ENCODE results near the gene VAMP8. TPM values are rescaled to one million over a fixed set of nuclear protein-coding genes. Genes with fewer than 3 reads are reported as not detected.

VAMP8 gene
- total RNA-seq, 1 experiment from 2014 or later: not detected

- no peaks in the 10 kb centered on the region for H3K9me3 ChIP-seq (ENCODE audit: low read depth, low read length, poor library complexity, severe bottlenecking)
- no peaks in the 10 kb centered on the region for H3K4me1 ChIP-seq (ENCODE audit: insufficient read depth, low read length, poor library complexity, severe bottlenecking)
- BruUV-seq (replicated peaks): no TSS peak
- POLR2A ChIA-PET (ENCODE audit: low non-redundant PET): no interaction called here
- no peak overlapping the region for H3K27ac ChIP-seq (ENCODE audit: low read depth, low read length, poor library complexity, severe bottlenecking)
- intact Hi-C loops (cut with micrococcal nuclease; ENCODE audit: unreplicated experiment): no loop called here
- H3K4me3 ChIP-seq (ENCODE audit: low read depth, low read length, poor library complexity, severe bottlenecking): no peak overlapping the region
- DNase-seq (ENCODE audit: low spot score): no peak
- TF ChIP-seq CTCF (conservative IDR thresholded peaks at IDR 0.05; ENCODE audit: low read depth, low read length): no peak
- TF ChIP-seq EZH2 (IDR thresholded peaks at IDR 0.05; ENCODE audit: borderline replicate concordance, low read depth, low read length, poor library complexity, severe bottlenecking): no peak
- CTCF ChIA-PET: no interaction called here
- no peaks in the 10 kb centered on the region for H3K27me3 ChIP-seq (replicated peaks; ENCODE audit: insufficient read depth, low read depth, low read length, poor library complexity)
- H3K36me3 ChIP-seq (ENCODE audit: insufficient read depth, low read length, poor library complexity, severe bottlenecking): peaks cover 90% of the 10 kb centered on the region
Measured at GRCh38 chr2:85623991-85624390, 46.6 kb downstream of the VAMP8 start.

GRCh38 chr2:85628658-85629057 lies 51.3 kb downstream of the VAMP8 start:
- no peak for DNase-seq (ENCODE audit: low spot score)
- no peaks in the 10 kb centered on the region for H3K9me3 ChIP-seq (ENCODE audit: low read depth, low read length, poor library complexity, severe bottlenecking)
- H3K27ac ChIP-seq (ENCODE audit: low read depth, low read length, poor library complexity, severe bottlenecking): no peak overlapping the region
- POLR2A ChIA-PET (ENCODE audit: low non-redundant PET): no interaction called here
- H3K4me3 ChIP-seq (ENCODE audit: low read depth, low read length, poor library complexity, severe bottlenecking): no peak overlapping the region
- no peaks in the 10 kb centered on the region for H3K27me3 ChIP-seq (replicated peaks; ENCODE audit: insufficient read depth, low read depth, low read length, poor library complexity)
- intact Hi-C loops (cut with micrococcal nuclease; ENCODE audit: unreplicated experiment): no loop called here
- CTCF ChIA-PET: interaction anchor here (1.0 kb wide), 1 partner anchor 9 kb away, joined by 4 read pairs; no protein-coding TSS in a partner anchor
- no peaks in the 10 kb centered on the region for H3K4me1 ChIP-seq (ENCODE audit: insufficient read depth, low read length, poor library complexity, severe bottlenecking)
- H3K36me3 ChIP-seq (ENCODE audit: insufficient read depth, low read length, poor library complexity, severe bottlenecking): peaks cover 92% of the 10 kb centered on the region
- BruUV-seq (replicated peaks): no TSS peak
- TF ChIP-seq EZH2 (IDR thresholded peaks at IDR 0.05; ENCODE audit: borderline replicate concordance, low read depth, low read length, poor library complexity, severe bottlenecking): no peak

- H3K27me3 ChIP-seq (replicated peaks; ENCODE audit: insufficient read depth, low read depth, low read length, poor library complexity): no peaks in the 10 kb centered on the region
- no peak overlapping the region for H3K4me3 ChIP-seq (ENCODE audit: low read depth, low read length, poor library complexity, severe bottlenecking)
- H3K27ac ChIP-seq (ENCODE audit: low read depth, low read length, poor library complexity, severe bottlenecking): no peak overlapping the region
- TF ChIP-seq CTCF (conservative IDR thresholded peaks at IDR 0.05; ENCODE audit: low read depth, low read length): no peak
- no peak for TF ChIP-seq EZH2 (IDR thresholded peaks at IDR 0.05; ENCODE audit: borderline replicate concordance, low read depth, low read length, poor library complexity, severe bottlenecking)
- no peak for DNase-seq (ENCODE audit: low spot score)
- ChIA-PET CTCF (no interaction called here), POLR2A (ENCODE audit: low non-redundant PET) (no interaction called here)
- BruUV-seq (replicated peaks): no TSS peak
- H3K9me3 ChIP-seq (ENCODE audit: low read depth, low read length, poor library complexity, severe bottlenecking): no peaks in the 10 kb centered on the region
- intact Hi-C loops (cut with micrococcal nuclease; ENCODE audit: unreplicated experiment): no loop called here
- H3K36me3 ChIP-seq (ENCODE audit: insufficient read depth, low read length, poor library complexity, severe bottlenecking): peaks cover 85% of the 10 kb centered on the region
- no peaks in the 10 kb centered on the region for H3K4me1 ChIP-seq (ENCODE audit: insufficient read depth, low read length, poor library complexity, severe bottlenecking)
Measured at GRCh38 chr2:85631316-85631715, 53.9 kb downstream of the VAMP8 start.

Other genes starting within 250 kb of the VAMP8 start
- gene TGOLN2, start 249.6 kb upstream of the VAMP8 start, total RNA-seq (2021): 48.8 and 56.0 TPM in 2 replicates
- gene RETSAT, start 223.1 kb upstream of the VAMP8 start, total RNA-seq (2021): 28.4 and 30.4 TPM in 2 replicates
- 13.0 and 16.4 TPM in 2 replicates for gene ELMOD3, start 222.8 kb upstream of the VAMP8 start, total RNA-seq (2021)
- 152 and 156 TPM in 2 replicates for gene CAPG, start 167.2 kb upstream of the VAMP8 start, total RNA-seq (2021)
- 0.52 and 1.1 TPM in 2 replicates for gene SH2D6, start 158.9 kb upstream of the VAMP8 start, total RNA-seq (2021)
- gene MAT2A, start 38.4 kb upstream of the VAMP8 start, total RNA-seq (2021): 355 and 408 TPM in 2 replicates
- gene GGCX, start 16.1 kb upstream of the VAMP8 start, total RNA-seq (2021): 60.5 and 61.8 TPM in 2 replicates
- 2.1 and 3.8 TPM in 2 replicates for gene VAMP5, start 6.8 kb downstream of the VAMP8 start, total RNA-seq (2021)
- 78.5 and 99.1 TPM in 2 replicates for gene RNF181, start 18.2 kb downstream of the VAMP8 start, total RNA-seq (2021)
- 6.4 and 6.6 TPM in 2 replicates for gene TMEM150A, start 25.1 kb downstream of the VAMP8 start, total RNA-seq (2021)
- 46.4 and 48.6 TPM in 2 replicates for gene C2orf68, start 34.5 kb downstream of the VAMP8 start, total RNA-seq (2021)
- 99.1 and 101 TPM in 2 replicates for gene USP39, start 38.6 kb downstream of the VAMP8 start, total RNA-seq (2021)
- gene SFTPB, start 90.6 kb downstream of the VAMP8 start, total RNA-seq (2021): not detected in 2 replicates
- not detected in 2 replicates for gene GNLY, start 116.8 kb downstream of the VAMP8 start, total RNA-seq (2021)
- 4.3 and 4.6 TPM in 2 replicates for gene ATOH8, start 176.4 kb downstream of the VAMP8 start, total RNA-seq (2021)